GM13976 (cell line): ENCODE results near the gene ATP10A.

Experiments
- DNase-seq: peaks from one replicate; pipeline ENCODE4 v3.0.0; 2012; ENCODE audit warnings: low spot score
- CTCF ChIP-seq: IDR thresholded peaks from 2 replicates; pipeline ENCODE4 v1.5.1; 2012; ENCODE audit warnings: borderline replicate concordance, mild to moderate bottlenecking; ENCODE audit not compliant: insufficient read depth; ENCODE audit errors: extremely low read depth, missing control alignments, control extremely low read depth
- in situ Hi-C: fragments of 300-500 bp; cut with MboI; formaldehyde crosslinking; loops from one replicate; pipeline ENCODE4 v1.12.0; 2022; ENCODE audit warnings: low sequenced_read_pairs, mixed read lengths, inconsistent platforms; ENCODE audit not compliant: unreplicated experiment

ATP10A gene

GRCh38 chr15:25844981-25845680 is 18.0 kb downstream of the ATP10A start:
- no peak for DNase-seq
- no peak for TF ChIP-seq CTCF
- in situ Hi-C loops, result no loop called here

- TF ChIP-seq CTCF, result no peak
- in situ Hi-C loops, result no loop called here
- DNase-seq, result no peak
Observed at GRCh38 chr15:25844542-25844941, 18.6 kb downstream of the ATP10A start.

GRCh38 chr15:25844076-25844475 is 19.1 kb downstream of the ATP10A start:
- no peak for DNase-seq
- in situ Hi-C loops, result no loop called here

GRCh38 chr15:25839638-25840156 is 23.4 kb downstream of the ATP10A start:
- TF ChIP-seq CTCF, result no peak
- no peak for DNase-seq
- in situ Hi-C loops, result no loop called here

More at GRCh38 chr15:25844076-25844475, 19.1 kb downstream of the ATP10A start:
- no peak for TF ChIP-seq CTCF

GRCh38 chr15:25838871-25839195 is 24.3 kb downstream of the ATP10A start:
- in situ Hi-C loops, result no loop called here
- DNase-seq, result no peak
- no peak for TF ChIP-seq CTCF

- in situ Hi-C loops, result no loop called here
- no peak for TF ChIP-seq CTCF
- no peak for DNase-seq
Observed at GRCh38 chr15:25838191-25838870, 24.8 kb downstream of the ATP10A start.
